OCI-LY3 (cell line): Measurements from ENCODE around the gene CDH8.
"Not testable (repeated sequence)": the region's sequence is repeated elsewhere in the genome, so short reads cannot be mapped to it uniquely, and the experiment has no call there.

Experiments used
- H2AFZ ChIP-seq: fragments of 200-600, 300-600 bp; shearing (Covaris generic); 2 replicates; pipeline ENCODE4 v1.6.0; 2014; ENCODE audit warnings: antibody characterized with exemption, low read depth, low read length
- H3K27ac ChIP-seq: fragments of 200-600, 300-600 bp; sonication (generic); 2 replicates; pipeline ENCODE4 v1.5.1; 2014; ENCODE audit warnings: mild to moderate bottlenecking, low read length, moderate library complexity, mixed read lengths
- H3K27me3 ChIP-seq: fragments of 200-600, 300-600 bp; sonication (generic); 2 replicates; pipeline ENCODE4 v1.6.1; 2014; ENCODE audit warnings: low read depth, low read length, mixed read lengths
- H3K36me3 ChIP-seq: fragments of 200-600, 300-600 bp; sonication (generic); replicated peaks from 2 replicates; pipeline ENCODE3; 2014; ENCODE audit warnings: low read depth, low read length, mixed read lengths
- H3K4me1 ChIP-seq: fragments of 300-600, 200-600 bp; sonication (generic); 2 replicates; pipeline ENCODE4 v1.6.1; 2014; ENCODE audit warnings: low read length, mixed read lengths
- H3K4me2 ChIP-seq: fragments of 200-600, 300-600 bp; sonication (generic); 2 replicates; pipeline ENCODE4 v1.6.1; 2014; ENCODE audit warnings: low read length, mixed read lengths
- H3K4me3 ChIP-seq: fragments of 300-600, 200-600 bp; sonication (generic); 2 replicates; pipeline ENCODE4 v1.5.1; 2014; ENCODE audit warnings: antibody characterized with exemption, mild to moderate bottlenecking, low read length, moderate library complexity
- H3K79me2 ChIP-seq: fragments of 300-600, 200-600 bp; shearing (Covaris generic); 2 replicates; pipeline ENCODE4 v1.6.1; 2014; ENCODE audit warnings: mild to moderate bottlenecking, low read length, mixed read lengths
- H3K9ac ChIP-seq: fragments of 300-600, 200-600 bp; shearing (Covaris generic); 2 replicates; pipeline ENCODE4 v1.6.0; 2014; ENCODE audit warnings: mild to moderate bottlenecking, low read length, moderate library complexity
- H3K9me3 ChIP-seq: fragments of 200-600, 300-600 bp; shearing (Covaris generic); 2 replicates; pipeline ENCODE4 v1.6.1; 2014; ENCODE audit warnings: low read length, mixed read lengths; ENCODE audit not compliant: insufficient read depth
- H4K20me1 ChIP-seq: fragments of 200-600, 300-600 bp; sonication (generic); 2 replicates; pipeline ENCODE4 v1.6.1; 2016; ENCODE audit warnings: low read length, mixed read lengths; ENCODE audit not compliant: insufficient read depth
- CTCF ChIP-seq: fragments of 200-600, 300-600 bp; sonication (generic); IDR thresholded peaks from 2 replicates; pipeline ENCODE4 v1.5.1; 2014; ENCODE audit warnings: antibody characterized with exemption, low read length, low read depth
- EZH2phosphoT487 ChIP-seq: fragments of 200-600 bp; shearing (Covaris generic); IDR thresholded peaks from 2 replicates; pipeline ENCODE4 v1.6.1; 2018; ENCODE audit warnings: antibody characterized with exemption, mixed run types, low read depth

CDH8 gene

GRCh38 chr16:61726125-61726524 lies 310.1 kb downstream of the CDH8 start:
- no peaks in the 10 kb centered on the region for H3K4me1 ChIP-seq
- H3K4me2 ChIP-seq = no peak overlapping the region
- no peaks in the 10 kb centered on the region for H3K27me3 ChIP-seq
- no peak overlapping the region for H3K9ac ChIP-seq
- no peak overlapping the region for H2AFZ ChIP-seq
- H4K20me1 ChIP-seq = no peaks in the 10 kb centered on the region
- H3K79me2 ChIP-seq = no peaks in the 10 kb centered on the region
- no peaks in the 10 kb centered on the region for H3K36me3 ChIP-seq
- TF ChIP-seq EZH2phosphoT487 (no peak), CTCF (no peak)
- no peaks in the 10 kb centered on the region for H3K9me3 ChIP-seq
- no peak overlapping the region for H3K27ac ChIP-seq
- no peak overlapping the region for H3K4me3 ChIP-seq

- TF ChIP-seq EZH2phosphoT487 (no peak), CTCF (no peak)
- H3K9ac ChIP-seq = no peak overlapping the region
- H3K27ac ChIP-seq = no peak overlapping the region
- H3K36me3 ChIP-seq = no peaks in the 10 kb centered on the region
- no peak overlapping the region for H2AFZ ChIP-seq
- no peak overlapping the region for H3K4me3 ChIP-seq
- H3K27me3 ChIP-seq = no peaks in the 10 kb centered on the region
- no peaks in the 10 kb centered on the region for H3K9me3 ChIP-seq
- H3K4me2 ChIP-seq = no peak overlapping the region
- H4K20me1 ChIP-seq = no peaks in the 10 kb centered on the region
- H3K79me2 ChIP-seq = no peaks in the 10 kb centered on the region
- no peaks in the 10 kb centered on the region for H3K4me1 ChIP-seq
Measured at GRCh38 chr16:61721544-61721943, 314.7 kb downstream of the CDH8 start.

GRCh38 chr16:61715393-61715792 lies 320.8 kb downstream of the CDH8 start:
- Histone ChIP-seq H4K20me1 (no peaks in the 10 kb centered on the region), H3K4me1 (no peaks in the 10 kb centered on the region), H3K9ac (no peak overlapping the region), H3K4me2 (no peak overlapping the region), H3K27ac (no peak overlapping the region), H3K9me3 (no peaks in the 10 kb centered on the region), H2AFZ (no peak overlapping the region), H3K79me2 (no peaks in the 10 kb centered on the region), H3K4me3 (no peak overlapping the region), H3K27me3 (no peaks in the 10 kb centered on the region), H3K36me3 (no peaks in the 10 kb centered on the region)
- no peak for TF ChIP-seq EZH2phosphoT487
- no peak for TF ChIP-seq CTCF

- TF ChIP-seq CTCF (no peak), EZH2phosphoT487 (no peak)
- Histone ChIP-seq H3K36me3 (no peaks in the 10 kb centered on the region), H3K79me2 (no peaks in the 10 kb centered on the region), H3K27ac (no peak overlapping the region), H4K20me1 (no peaks in the 10 kb centered on the region), H3K4me1 (no peaks in the 10 kb centered on the region), H2AFZ (no peak overlapping the region), H3K27me3 (no peaks in the 10 kb centered on the region), H3K9ac (no peak overlapping the region), H3K4me3 (no peak overlapping the region), H3K9me3 (no peaks in the 10 kb centered on the region), H3K4me2 (no peak overlapping the region)
Measured at GRCh38 chr16:61713787-61714186, 322.5 kb downstream of the CDH8 start.

- not testable (repeated sequence) for H3K36me3 ChIP-seq, H3K27ac ChIP-seq, H3K9ac ChIP-seq, H3K9me3 ChIP-seq, H3K79me2 ChIP-seq, H3K4me2 ChIP-seq, H2AFZ ChIP-seq, H3K4me1 ChIP-seq, H4K20me1 ChIP-seq, H3K4me3 ChIP-seq, H3K27me3 ChIP-seq
Measured at GRCh38 chr16:61699640-61700039, 336.6 kb downstream of the CDH8 start.
